HPDE6-E6E7 (cell line): Measurements from ENCODE around the gene SUMF1.

ENCODE experiments used
- DNase-seq: peaks from one replicate; pipeline ENCODE4 v3.0.0; 2011; ENCODE audit warnings: missing footprints; ENCODE audit errors: extremely low spot score

SUMF1 gene

DNA sequence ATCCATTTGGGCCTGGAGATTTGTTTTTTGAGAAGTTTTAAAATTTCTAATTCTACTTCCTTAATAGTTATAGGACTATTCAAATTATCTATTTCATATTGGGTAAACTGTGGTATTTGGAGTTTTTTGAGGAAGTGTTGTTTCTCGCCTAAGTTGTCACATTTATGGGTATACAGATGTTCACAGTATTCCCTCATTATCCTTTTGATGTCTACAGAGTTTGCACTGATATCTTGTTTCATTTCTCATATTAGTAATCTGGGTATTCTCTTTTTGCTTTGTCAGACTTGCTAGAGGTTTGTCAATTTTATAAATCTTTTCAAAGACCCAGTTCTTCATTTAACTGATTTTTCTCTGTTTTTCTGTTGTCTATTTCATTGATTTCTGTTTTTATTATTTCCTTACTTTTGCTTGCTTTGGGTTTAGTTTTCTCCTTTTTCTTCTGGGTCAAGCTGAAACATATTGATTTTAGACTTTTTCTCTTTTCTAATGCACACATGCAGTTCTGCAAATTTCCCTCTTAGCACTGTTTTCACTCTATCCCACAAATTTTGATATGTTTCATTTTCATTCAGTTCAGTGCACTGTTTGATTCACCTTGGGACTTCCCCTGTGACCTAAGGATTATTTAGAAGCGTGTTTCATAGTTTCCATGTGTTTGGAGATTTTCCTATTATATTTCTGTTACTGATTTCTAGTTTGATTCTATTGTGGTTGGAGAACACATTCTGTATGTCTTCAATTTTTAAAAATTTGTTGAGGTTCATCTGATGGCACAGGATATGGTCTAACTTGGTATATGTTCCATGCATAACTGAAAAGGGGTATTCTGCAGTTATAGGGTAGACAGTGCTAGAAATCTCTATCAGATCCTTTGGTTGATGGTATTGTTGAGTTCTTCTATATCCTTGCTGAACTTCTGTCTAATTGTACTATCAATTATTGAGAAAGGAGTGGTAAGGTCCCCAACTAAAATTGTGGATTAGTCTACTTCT lies 79.6 kb downstream of the SUMF1 start:
- DNase-seq, result no peak

DNA sequence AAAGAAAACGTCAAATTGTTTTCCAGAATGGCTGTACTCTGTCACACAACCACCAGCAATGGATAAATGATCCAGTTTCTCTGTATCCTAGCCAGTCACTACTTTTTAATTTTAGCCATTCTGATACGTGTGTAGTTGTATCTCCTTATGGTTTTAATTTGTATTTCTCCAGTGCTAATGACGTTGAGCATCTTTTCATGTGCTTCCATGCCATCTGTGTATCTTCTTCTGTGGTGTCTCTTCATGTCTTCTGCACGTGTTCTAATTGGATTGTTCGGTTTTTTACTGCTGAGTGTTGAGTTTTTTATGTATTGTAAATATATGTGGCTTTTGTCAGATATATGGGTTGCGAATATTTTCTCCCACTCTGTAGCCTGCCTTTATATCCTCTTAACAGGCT lies 81.9 kb downstream of the SUMF1 start:
- no peak for DNase-seq

DNA sequence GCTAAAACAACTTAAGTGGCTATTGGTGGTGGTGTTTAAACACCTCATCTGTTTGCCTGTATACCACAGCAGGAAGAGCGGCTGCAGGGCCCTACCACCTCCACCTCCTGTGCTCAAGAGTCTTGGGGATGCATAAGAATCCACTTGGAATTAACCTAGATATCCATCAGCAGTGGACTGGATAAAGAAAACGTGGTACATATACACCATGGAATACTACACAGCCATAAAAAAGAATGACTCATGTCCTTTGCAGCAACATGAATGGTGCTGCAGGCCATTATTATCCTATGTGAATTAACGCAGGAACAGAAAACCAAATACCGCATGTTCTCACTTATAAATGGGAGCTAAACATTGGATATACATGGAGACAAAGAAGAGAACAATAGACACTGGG lies 87.1 kb downstream of the SUMF1 start:
- DNase-seq, result no peak

DNA sequence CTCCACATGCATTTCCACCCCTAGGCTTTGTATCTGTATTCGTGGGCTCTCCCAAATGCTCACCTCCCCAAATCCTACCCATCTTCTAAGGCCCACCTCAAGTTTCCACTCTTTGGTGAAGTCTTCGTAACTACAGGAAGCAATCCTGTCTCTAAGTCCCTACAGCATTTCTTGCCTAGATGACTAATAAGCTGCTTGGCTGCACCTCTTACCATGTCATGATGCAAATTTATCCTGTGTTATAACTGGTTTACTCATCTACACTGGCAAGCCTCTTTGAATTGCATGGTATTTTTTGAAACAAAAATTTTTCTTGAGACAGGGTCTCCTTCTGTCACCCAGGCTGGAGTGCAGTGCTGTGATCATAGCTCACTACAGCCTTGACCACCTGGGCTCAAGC lies 90.6 kb downstream of the SUMF1 start:
- no peak for DNase-seq

DNA sequence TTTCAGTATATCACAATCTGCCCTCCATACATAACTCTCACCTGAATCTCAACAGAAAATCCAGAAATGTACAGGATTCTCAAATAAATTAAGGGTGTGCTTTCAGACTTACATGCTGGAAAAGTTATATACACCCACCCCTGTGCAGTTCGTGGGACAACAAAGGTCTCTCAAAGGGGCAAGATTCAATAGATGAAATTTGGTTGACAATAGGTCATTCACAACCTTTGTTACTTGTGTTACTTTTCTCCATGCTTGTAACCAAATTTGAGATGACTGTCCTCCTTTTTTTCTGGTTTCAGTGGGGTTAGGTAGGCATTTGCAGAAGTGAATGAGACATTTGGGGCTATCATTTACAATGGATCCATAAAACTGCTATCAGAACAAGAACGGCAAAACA lies 91.2 kb downstream of the SUMF1 start:
- no peak for DNase-seq

DNA sequence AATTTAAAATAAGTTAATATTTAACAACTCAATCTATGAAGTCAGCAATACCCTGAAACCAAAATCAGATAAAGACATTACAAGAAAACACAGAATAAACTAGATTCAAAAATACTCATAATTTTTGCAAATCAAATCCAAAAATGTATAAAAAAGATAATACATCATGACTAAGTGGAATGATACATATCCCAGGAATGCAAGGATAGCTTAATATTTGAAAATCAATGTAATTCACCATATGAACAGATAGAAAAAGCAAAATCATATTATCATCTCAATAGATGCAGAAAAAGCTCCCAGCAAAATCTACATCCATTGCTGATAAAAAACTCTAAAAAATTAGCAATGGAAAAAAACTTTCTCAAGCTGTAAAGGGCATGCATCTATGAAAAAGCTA lies 93.4 kb downstream of the SUMF1 start:
- no peak for DNase-seq

DNA sequence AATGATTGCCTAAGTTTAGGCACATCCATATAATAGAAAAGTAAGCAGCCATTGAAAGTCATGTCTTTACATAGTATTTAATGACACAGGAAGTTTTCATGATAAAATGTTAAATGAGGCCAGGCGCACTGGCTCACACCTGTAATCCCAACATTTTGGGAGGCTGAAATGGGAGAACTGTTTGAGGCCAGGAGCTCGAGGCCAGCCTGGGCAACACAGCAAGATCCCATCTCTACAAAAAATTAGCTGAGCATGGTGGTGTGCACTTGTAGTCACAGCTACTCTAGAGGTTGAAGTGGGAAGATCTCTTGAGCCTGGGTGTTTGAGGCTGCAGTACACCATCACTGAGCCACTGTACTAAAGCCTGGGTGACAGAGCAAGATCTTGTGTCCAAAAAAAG lies 104.5 kb downstream of the SUMF1 start:
- DNase-seq, result no peak

DNA sequence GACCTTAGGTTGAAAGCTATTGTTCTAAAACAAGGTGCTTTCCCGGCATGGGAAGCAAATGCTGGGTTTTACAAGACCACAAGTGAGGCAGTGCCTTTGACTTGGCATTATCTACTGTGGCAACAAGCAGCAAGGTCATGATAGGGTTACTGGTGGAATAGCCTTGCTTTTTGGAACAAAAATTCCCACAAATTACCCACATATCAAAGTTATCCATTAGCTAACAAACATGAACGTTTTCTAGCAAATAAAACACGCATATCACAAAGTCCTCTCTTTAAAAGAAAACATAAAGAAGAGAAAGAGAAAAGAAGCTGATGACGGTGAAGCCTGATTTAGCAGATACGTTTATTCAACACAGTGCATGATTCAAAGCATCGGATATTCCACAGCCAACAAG lies 106.3 kb downstream of the SUMF1 start:
- DNase-seq, result no peak

DNA sequence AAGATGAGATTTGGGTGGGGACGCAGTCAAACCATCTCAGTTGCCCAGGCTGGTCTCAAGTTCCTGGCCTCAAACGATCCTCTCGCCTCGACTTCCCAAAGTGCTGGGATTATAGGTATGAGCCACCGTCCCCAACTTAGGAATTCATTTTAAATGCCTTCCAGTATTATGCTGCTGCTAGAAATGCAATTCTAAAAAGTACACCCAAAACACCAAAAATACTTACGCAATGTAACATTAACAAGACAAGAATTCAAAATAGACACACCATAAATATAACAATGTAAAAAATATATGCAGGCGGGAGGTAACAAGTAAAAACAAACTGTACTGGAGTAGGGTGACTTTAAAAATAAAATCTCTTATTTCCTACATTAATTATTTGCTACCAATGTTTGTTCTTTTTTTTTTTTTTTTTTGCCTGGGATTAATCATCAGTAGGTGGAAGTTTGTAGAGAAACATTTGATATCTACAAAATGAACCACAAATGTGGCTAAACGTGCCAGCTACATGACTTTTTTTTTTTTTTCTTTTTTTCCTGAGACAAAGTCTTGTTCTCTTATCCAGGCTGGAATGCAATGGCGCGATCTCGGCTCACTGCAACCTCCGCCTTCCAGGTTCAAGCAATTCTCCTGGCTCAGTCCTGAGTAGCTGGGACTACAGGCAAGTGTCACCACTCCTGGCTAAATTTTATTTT lies 107.1 kb downstream of the SUMF1 start:
- DNase-seq, result no peak

DNA sequence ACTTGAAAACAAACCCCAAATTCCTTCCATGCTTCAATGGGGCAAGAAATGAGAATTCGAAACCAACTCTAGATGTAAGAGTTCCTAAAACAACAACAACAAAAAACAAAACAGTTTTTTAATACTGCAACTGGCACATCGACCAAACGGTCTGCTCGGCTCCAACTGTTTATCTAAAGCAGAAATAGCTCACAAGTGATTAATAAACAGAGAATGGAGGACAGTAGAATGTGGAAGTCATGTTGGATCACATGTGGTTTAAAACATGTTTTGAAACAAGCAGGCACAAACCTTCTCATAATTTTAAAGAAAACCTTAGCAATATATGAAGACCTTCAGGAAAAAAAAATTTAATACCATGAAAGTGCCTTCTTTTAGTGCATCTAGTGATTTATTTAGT lies 108.8 kb downstream of the SUMF1 start:
- no peak for DNase-seq

DNA sequence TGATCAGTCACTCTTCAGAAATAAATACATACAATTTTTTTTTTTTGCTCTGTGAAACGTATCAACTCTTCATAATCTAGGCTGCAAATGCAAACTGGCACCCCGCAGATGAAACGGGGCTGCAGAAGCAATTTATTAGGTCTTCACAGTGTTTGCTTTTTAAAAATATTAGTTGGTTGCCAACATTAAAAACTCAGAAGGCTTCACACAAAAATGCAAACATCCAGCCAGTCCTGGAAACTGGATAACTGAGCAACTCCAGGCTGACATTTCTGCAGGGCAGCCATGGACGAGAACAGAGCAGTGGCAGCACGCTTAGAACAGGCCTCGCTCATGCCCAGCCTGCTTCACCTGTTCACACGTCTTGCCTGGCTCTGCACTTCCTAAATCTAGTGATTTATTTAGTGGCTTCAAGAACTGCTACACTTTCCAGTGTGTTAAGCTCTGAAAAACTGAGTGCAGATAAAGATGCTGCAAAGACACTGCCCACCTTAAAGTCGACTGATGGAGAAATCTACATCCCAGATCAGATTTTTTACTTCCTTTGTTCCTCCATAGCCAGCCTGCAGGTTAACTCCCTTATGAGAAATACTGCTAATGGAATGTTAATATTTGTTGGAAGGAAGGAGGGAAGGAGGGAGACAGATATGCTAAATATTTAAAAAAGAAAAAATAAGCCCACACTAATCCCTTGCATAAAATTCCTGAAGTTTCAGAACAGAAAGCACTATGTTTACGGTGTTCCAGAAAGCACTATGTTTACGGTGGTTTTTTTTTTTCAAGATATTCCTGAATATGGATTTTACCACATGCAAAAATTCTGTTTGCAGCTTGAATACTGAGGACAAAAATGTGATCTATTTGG lies 110.3 kb downstream of the SUMF1 start:
- DNase-seq, result no peak

DNA sequence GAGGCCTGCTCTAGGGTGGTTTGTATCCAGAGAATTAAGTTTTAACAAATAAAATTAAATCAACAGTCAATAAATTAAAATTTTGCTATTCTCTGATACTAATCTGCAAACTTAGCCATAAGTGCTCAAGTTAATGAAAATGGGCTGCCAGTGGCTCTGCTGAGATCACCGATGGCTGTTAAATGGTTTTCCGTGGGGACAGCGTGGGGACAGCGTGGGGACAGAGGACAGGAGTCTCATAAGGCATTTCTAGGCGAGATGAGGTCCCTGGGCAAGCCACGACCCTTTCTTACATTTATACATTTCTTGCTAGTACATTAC lies 110.9 kb downstream of the SUMF1 start:
- DNase-seq, result no peak

DNA sequence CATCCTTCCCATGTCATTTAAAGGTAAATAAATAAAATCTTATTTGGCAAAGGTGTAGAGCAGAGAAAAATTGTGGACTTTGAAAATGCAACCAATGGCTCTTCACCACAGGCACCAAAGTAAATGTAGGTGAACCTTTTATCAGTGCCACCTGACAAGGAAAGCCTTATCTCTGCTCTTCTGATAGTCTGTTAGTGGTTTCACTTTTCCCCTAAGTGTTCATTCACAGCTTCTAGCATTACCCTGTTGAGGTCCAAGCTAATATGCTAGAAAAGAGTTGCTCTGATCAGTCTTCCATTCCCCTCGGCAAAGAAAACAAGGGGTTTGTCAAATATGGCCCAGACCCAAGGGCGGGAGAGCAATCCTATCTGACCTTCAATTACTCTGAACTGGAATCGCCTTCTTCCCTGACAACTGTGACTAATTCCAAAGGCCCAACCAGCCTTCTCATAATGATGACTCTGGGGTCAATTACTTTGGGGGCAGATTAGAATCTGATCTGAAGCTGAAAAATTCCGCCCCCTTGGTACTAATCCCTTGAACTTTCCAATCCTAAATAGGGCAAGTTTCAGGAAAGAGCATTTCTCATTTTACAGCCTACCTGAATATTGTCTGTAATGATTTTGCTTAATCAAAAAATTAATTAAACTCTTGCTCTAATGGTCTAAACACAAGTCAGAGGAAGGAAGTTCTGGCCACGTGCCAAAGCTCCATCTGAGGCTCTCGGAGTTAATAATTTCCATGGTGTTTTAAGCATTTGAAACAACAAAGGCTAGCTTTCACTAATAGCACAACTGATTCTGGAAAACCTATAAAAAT lies 111.5 kb downstream of the SUMF1 start:
- DNase-seq, result no peak

DNA sequence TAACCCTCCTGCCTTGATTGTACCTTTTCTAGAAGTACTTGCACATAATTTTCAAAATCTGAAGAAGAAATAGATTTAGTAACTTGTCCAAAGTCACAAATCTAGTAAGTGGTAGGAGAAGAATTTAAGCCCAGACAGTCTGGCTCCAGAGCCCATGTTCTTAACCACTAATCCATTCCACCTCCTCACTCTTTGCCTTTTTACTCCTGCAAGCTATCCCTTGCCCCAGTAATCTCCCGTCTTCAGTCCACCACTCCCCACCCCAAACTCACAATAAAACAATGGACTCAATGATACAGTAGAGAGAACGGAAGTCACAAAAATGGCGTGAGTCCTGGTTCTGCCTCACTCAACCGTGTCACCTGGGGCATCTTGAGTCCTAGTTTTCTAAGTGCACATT lies 115.2 kb downstream of the SUMF1 start:
- DNase-seq, result no peak

DNA sequence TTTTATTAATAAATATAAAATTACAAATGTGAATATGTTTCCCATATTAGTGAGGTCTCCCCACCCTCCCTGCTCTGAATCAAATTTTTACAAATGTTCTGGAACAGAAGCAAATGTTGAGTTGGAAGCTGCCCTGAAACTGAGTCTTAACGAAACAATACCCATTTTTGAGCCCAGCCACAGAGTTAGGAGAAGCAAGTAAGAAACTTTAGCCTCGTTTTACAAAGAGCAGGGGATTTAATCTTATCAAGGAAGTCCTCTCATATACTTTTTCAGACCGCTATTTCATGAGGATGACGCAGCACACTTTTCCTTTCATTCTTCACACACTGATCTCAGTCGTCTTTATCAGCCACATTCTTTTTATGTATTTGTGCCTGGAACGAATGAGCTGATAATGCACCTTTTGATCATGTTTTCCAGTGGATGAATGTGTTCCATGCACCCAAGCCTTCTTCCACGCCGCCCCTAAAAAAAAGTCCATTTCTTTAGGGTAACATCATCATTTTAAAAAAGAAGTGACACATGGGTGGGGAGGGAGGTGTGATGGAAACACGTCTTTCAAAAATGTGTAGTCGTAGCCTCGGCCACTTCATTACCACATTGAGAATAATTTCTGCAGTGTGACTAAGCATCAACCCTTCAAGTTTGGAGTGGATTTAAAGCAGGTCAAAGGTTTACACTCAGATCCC lies 115.8 kb downstream of the SUMF1 start:
- DNase-seq, result no peak

DNA sequence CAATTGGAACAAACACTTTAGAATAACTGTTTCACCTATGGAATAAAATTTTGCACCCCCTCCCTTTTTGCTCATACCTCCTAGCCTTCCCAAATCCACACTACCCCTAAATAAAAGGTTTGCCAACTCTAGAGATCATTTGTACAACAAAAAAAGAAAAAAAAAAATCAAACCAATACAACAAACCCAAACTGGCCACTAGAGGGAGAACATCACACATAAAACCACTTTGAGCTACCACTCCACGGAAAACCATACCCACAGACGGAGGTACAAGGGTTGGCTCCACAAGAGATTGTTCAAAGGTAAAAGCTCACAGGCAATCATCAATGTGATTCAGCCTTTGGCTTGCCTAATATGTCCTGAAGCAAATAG lies 116.3 kb downstream of the SUMF1 start:
- peak; percentile 2 for DNase-seq

DNA sequence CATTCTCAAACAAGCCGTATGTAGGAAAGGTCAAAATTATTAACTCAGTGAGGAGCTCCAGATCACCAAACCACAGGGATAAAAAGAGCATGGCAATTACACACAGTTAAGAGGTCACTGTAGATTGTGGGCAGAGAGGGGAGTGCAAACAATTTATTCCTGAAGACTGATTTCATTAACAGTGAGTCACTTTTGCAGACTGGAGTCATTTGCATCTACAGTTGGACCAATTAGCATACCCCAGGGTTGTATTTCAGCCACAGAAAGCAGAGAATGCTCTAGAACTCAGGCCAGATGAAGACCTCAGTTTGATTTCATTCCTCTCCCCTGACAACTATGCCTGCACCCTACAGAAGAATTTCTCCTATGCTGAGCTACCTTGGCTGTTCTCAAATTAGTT lies 123.8 kb downstream of the SUMF1 start:
- no peak for DNase-seq

DNA sequence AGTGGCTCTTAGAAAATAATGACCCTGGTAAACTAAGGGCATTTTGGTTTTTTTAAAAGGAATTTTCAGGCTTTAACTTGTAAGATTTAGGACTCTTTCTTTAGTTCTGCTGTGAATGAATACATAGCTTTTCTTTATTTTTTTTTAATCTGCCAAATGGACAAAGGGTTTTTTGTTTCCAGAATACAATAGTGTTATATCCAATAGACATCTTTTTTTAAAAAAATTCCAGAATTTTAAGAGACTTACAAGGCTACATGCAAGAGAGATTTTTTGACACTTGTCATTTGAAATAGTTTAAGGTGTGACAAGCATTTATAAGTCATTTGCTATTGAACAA lies 125.8 kb downstream of the SUMF1 start:
- no peak for DNase-seq

DNA sequence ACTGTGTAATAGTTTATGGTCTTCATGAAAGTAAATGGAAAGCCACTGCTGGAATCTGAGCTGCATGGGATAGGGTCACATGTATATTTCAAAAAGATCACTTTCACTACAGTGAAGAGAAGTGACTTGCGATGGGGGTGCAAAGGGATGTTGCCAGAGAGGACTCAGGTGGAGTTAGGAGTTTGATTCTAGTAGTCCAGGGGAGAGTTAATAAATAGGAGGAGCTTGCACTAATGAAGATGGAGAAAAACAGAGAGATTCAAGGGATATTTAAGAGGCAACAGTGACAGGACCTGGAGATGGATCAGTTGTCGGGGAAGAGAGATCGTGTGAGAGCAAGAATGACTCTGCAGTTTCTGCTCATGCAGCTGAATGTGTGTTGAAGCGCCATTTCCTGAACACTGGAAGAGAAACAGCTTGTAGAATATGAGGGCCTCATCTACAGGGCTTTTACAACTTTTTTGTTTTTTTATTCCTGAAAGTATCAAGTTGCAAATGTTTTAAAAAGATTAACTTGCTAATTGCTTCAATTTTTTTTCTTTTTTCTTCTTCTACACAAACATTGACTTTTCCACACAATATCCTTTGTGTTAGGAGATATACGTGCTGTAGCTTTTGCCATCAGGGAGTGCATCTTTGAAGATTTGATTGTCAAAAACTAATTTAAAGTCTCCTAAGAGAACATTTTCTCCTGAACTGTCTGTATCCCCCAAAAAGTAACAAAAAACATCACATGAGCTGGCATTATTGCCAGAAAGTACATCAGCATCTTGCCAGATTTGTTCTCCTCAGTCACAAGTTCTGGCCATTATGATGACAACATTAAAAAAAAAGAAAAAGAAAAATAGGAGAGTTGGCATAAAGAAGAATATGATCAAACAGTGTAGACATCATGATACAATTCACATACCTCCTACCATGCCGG lies 126.4 kb downstream of the SUMF1 start:
- DNase-seq, result no peak

DNA sequence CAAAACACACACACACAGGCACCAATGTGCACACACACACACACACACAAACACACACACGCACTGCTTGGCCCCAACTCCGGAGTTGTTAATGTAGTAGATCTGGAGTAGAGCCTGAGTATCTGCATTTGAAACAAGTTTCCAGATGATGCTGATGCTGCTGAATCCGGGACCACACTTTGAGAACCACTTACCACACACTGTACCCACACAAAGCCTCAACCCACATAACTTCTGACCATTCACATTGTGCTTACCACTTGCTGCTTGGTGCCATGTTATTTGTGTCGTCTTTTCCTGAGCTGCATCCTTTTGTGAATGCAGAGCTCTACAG lies 127.0 kb downstream of the SUMF1 start:
- no peak for DNase-seq
